Vagina (tissue), 2 donors: ENCODE results near the gene SFXN3. TPM values are rescaled to one million over a fixed set of nuclear protein-coding genes. Genes with fewer than 3 reads are reported as not detected.
A peak's percentile ranks its signal among the peaks of the same experiment; 100 is the strongest.

Source experiments
- DNase-seq, 2 donors: peaks; one replicate each; pipeline ENCODE4 v3.0.0-alpha.2; 2017; ENCODE audit errors: extremely low spot score in 2 of 2
- H3K27ac ChIP-seq: fragments of 200-600 bp; sonication (generic); one replicate; pipeline ENCODE4 v1.5.1; 2019
- H3K27me3 ChIP-seq: fragments of 200-600 bp; sonication (generic); one replicate; pipeline ENCODE4 v1.5.1; 2019
- H3K36me3 ChIP-seq, 2 donors: fragments of 200-600 bp; sonication (generic); one replicate each; pipeline ENCODE4 v1.5.1; 2017 to 2019
- H3K4me1 ChIP-seq: fragments of 200-600 bp; sonication (generic); one replicate; pipeline ENCODE4 v1.5.1; 2019
- H3K4me3 ChIP-seq, 2 donors: fragments of 200-600 bp; sonication (generic); 1 replicate in 1 of 2; 2 replicates in 1 of 2; pipeline ENCODE4 v1.5.1; 2016 to 2019
- H3K9me3 ChIP-seq: fragments of 200-600 bp; sonication (generic); one replicate; pipeline ENCODE4 v1.5.1; 2019
- CTCF ChIP-seq, 3 experiments: fragments of 450-650 bp in 2 of 3; fragments of 200-600 bp in 1 of 3; sonication (generic) in 1 of 3; IDR thresholded peaks; one replicate each; pipeline ENCODE4 v1.5.1; 2017 to 2019; ENCODE audit warnings: antibody characterized with exemption in 3 of 3, mild to moderate bottlenecking in 2 of 3, moderate library complexity in 2 of 3
- POLR2A ChIP-seq, 2 donors: fragments of 450-650 bp; IDR thresholded peaks; one replicate each; pipeline ENCODE4 v1.6.1; 2017; ENCODE audit warnings: antibody characterized with exemption in 2 of 2, mild to moderate bottlenecking in 2 of 2, moderate library complexity in 2 of 2
- POLR2AphosphoS5 ChIP-seq, 2 donors: sonication (generic); formaldehyde crosslinking; IDR thresholded peaks; one replicate each; pipeline ENCODE4 v1.9.0; 2017; ENCODE audit warnings: antibody characterized with exemption in 2 of 2, mild to moderate bottlenecking in 2 of 2, low read depth in 1 of 2; ENCODE audit not compliant: insufficient read depth in 1 of 2
- intact Hi-C: fragments of 100-400 bp; cut with DNase I; formaldehyde crosslinking; loops from one replicate; pipeline ENCODE4 v1.15.1; 2023
- total RNA-seq: library from RNA; depleted of rRNA; stranded (reverse); fragments of >200 nt; gene quantifications from one replicate; pipeline ENCODE4 v1.2.3, GENCODE V29; 2016

The SFXN3 gene
- total RNA-seq, 1 donor from 2014 or later: 95.0 TPM

GRCh38 chr10:101062232-101063049 lies 31.4 kb downstream of the SFXN3 start:
- Histone ChIP-seq H3K4me1 (peaks cover 55% of the 10 kb centered on the region), H3K27me3 (no peaks in the 10 kb centered on the region), H3K27ac (peak overlapping the region; percentile 96), H3K36me3 (no peaks in the 10 kb centered on the region), H3K4me3 (peak overlapping the region; percentile 68 to 84), H3K9me3 (no peaks in the 10 kb centered on the region)
- no peak for DNase-seq
- TF ChIP-seq POLR2AphosphoS5 (IDR thresholded peaks at IDR 0.05; ENCODE audit: insufficient read depth in 1 of 2, low read depth in 1 of 2) (no peak), POLR2A (IDR thresholded peaks at IDR 0.05) (no peak), CTCF (IDR thresholded peaks at IDR 0.05) (peak in 2 of 3 experiments; percentile 36 to 38)
- intact Hi-C loops: loop anchor here (1.0 to 5.0 kb wide), 2 partner anchors 20 to 70 kb away; no protein-coding TSS in a partner anchor

- H3K4me1 ChIP-seq: peaks cover 58% of the 10 kb centered on the region
- H3K4me3 ChIP-seq: peak overlapping the region; percentile 68 to 84
- no peaks in the 10 kb centered on the region for H3K9me3 ChIP-seq
- no peaks in the 10 kb centered on the region for H3K36me3 ChIP-seq
- H3K27ac ChIP-seq: peak overlapping the region; percentile 96
- no peak for DNase-seq
- H3K27me3 ChIP-seq: no peaks in the 10 kb centered on the region
- intact Hi-C loops: loop anchor here (1.0 to 5.0 kb wide), 2 partner anchors 21 to 71 kb away; no protein-coding TSS in a partner anchor
- no peak for TF ChIP-seq POLR2AphosphoS5 (IDR thresholded peaks at IDR 0.05; ENCODE audit: insufficient read depth in 1 of 2, low read depth in 1 of 2)
- no peak for TF ChIP-seq POLR2A (IDR thresholded peaks at IDR 0.05)
- no peak for TF ChIP-seq CTCF (IDR thresholded peaks at IDR 0.05)
Measured at GRCh38 chr10:101063050-101063525, 32.1 kb downstream of the SFXN3 start.

GRCh38 chr10:101063548-101064414 lies 32.7 kb downstream of the SFXN3 start:
- Histone ChIP-seq H3K27ac (no peak overlapping the region), H3K9me3 (no peaks in the 10 kb centered on the region), H3K36me3 (no peaks in the 10 kb centered on the region), H3K4me1 (peaks cover 58% of the 10 kb centered on the region), H3K27me3 (no peaks in the 10 kb centered on the region), H3K4me3 (no peak overlapping the region)
- DNase-seq: no peak
- TF ChIP-seq CTCF (IDR thresholded peaks at IDR 0.05): no peak
- no peak for TF ChIP-seq POLR2AphosphoS5 (IDR thresholded peaks at IDR 0.05; ENCODE audit: insufficient read depth in 1 of 2, low read depth in 1 of 2)
- TF ChIP-seq POLR2A (IDR thresholded peaks at IDR 0.05): no peak
- intact Hi-C loops: loop anchor here (1.0 to 5.0 kb wide), 2 partner anchors 21 to 71 kb away; no protein-coding TSS in a partner anchor

- TF ChIP-seq POLR2AphosphoS5 (IDR thresholded peaks at IDR 0.05; ENCODE audit: insufficient read depth in 1 of 2, low read depth in 1 of 2): no peak
- no peak for TF ChIP-seq POLR2A (IDR thresholded peaks at IDR 0.05)
- TF ChIP-seq CTCF (IDR thresholded peaks at IDR 0.05): no peak
- Histone ChIP-seq H3K27ac (no peak overlapping the region), H3K36me3 (no peaks in the 10 kb centered on the region), H3K4me3 (no peak overlapping the region), H3K27me3 (no peaks in the 10 kb centered on the region), H3K4me1 (peaks cover 58% of the 10 kb centered on the region), H3K9me3 (no peaks in the 10 kb centered on the region)
- no peak for DNase-seq
- intact Hi-C loops: loop anchor here (5.0 kb wide), 1 partner anchor 72 kb away; no protein-coding TSS in a partner anchor
Measured at GRCh38 chr10:101064415-101065030, 33.5 kb downstream of the SFXN3 start.
